ENCODE measurements around the gene GBA3.

- no peak for TF ChIP-seq EZH2 (IDR thresholded peaks at IDR 0.05; ENCODE audit: borderline replicate concordance, low read length)
- TF ChIP-seq, protein P1, sequence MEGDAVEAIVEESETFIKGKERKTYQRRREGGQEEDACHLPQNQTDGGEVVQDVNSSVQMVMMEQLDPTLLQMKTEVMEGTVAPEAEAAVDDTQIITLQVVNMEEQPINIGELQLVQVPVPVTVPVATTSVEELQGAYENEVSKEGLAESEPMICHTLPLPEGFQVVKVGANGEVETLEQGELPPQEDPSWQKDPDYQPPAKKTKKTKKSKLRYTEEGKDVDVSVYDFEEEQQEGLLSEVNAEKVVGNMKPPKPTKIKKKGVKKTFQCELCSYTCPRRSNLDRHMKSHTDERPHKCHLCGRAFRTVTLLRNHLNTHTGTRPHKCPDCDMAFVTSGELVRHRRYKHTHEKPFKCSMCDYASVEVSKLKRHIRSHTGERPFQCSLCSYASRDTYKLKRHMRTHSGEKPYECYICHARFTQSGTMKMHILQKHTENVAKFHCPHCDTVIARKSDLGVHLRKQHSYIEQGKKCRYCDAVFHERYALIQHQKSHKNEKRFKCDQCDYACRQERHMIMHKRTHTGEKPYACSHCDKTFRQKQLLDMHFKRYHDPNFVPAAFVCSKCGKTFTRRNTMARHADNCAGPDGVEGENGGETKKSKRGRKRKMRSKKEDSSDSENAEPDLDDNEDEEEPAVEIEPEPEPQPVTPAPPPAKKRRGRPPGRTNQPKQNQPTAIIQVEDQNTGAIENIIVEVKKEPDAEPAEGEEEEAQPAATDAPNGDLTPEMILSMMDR (IDR thresholded peaks at IDR 0.05; ENCODE audit: low read length) = no peak
Observed at GRCh38 chr4:22688236-22688635, 4.5 kb upstream of the GBA3 start.

All from OCI-LY1 (cell line).